ENCODE results near the gene CLASP1.

Gene CLASP1

GRCh38 chr2:121536347-121536746 is 112.9 kb downstream of the CLASP1 start:
- no peak for DNase-seq

DNA sequence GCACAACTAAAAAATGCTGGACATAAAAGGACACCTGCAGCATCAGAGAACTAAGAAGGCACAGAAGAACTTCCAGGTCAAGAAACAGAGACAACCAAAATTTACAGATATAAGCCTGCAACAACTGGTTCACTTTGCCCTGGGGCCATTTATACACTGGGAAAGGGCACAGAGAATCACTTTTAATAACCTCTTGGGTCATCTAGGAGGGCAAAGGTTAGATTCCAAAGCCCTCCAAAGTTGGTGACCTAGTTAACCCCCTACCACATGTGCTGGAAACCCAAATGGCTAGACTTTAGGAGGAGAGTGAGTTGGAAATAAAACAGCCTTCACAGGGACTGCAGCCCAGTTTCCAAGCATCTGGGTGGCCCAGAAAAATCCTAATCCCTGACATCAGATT is 115.3 kb downstream of the CLASP1 start:
- DNase-seq = no peak

- no peak for DNase-seq
Observed at GRCh38 chr2:121532894-121533293, 116.4 kb downstream of the CLASP1 start.

DNA sequence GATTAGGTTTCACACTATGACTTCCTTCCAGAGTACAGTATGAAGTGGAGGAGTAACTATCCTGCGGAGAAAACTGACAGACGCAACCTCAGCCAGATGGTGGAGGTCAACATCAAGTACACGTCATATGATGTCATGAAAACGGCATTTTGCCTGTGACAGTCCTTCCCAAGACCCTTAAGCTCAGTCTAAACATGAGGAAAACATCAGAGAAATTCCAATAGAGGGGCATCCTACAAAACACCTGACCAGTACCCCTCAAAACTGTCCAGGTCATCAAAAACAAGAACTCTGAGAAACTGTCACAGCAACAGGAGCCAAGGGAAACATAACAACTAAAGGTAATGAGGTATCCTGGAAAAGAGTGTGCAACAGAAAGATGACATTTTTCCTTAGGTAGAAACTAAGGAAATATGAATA is 116.9 kb downstream of the CLASP1 start:
- DNase-seq = no peak

GRCh38 chr2:121530212-121530705 is 119.0 kb downstream of the CLASP1 start:
- DNase-seq = peak; percentile 70

GRCh38 chr2:121529439-121530211 is 119.6 kb downstream of the CLASP1 start:
- DNase-seq = peak; percentile 58

DNA sequence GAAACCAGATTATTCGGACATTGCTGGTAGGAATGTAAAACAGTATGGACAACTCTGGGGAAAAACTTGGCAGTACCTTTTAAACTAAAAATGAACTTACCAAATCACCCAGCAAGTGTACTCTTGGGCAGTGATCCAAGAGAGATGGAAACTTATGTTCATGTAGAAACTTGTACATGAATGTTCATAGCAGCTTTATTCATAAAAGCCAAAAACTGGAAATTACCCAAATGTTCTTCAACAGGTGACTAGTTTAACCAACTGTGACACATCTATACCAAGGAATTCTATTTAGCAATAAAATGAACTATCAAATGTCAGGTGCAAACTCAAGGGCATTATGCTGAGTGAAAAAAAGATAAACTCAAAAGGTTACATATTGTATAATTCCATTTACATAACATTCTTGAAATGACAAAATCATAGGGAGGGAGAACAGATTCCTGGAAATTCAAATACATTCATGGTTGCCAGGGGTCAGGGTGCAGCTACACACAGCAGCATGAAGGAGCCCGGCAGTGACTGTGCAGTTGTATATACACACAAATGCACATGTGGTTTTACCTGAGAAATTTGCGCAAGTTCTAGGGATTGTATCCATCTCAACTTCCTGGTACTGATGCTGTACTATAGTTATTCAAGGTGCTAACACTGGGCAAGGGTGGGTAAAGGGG is 122.1 kb downstream of the CLASP1 start:
- DNase-seq = no peak

DNA sequence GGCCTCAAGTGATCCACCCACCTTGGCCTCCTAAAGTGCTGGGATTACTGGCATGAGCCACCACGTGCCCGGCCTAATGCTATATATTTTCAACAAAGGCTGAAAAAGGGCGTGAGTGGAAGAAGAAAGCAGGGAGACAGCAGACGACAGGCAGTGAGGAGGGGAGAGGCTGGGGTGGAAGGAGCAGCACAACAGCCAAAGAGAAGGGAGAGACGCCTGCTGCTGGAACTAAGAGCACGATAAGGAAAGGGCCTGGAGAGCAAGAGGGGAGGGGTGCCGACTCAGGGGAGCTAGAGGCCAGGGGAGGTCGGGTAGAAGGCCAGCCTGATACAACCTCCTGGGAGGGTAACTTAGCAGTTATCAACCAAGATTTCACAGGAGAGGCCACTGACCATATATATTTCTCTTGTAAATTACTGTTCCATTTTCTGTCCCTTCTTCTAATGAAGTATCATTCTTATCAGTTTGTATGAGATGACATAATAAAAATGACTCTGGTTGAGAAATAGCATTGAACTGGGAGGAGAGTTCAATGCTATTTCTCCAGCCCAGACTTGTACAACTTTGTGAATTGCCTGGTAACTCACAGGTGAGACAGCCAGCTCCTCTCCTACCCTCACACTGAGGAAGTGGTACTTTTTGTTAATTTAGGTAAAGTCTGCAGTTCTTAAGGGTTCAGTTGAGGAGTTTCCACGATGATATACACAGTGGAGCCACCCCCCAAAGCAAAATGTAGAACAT is 124.4 kb downstream of the CLASP1 start:
- DNase-seq = no peak

DNA sequence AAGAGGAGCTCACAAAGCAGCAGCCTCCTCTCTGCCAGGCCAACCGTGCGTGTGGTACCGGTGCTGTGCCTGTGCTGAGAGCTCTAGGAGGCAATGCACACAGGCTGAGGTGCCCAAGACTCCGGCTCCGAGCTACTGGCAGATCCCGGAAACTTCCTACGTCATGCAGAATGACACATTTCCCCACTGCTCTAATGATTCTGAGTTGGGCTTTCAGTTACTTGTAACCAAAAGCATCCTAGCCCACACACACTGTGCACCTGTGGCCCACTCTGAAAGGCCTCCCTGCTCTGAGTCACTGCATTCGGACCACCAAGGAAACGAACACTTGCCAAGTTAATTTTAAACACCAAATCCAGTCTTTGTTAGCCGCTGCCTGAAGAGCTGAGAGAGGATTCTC is 127.9 kb downstream of the CLASP1 start:
- DNase-seq = no peak

DNA sequence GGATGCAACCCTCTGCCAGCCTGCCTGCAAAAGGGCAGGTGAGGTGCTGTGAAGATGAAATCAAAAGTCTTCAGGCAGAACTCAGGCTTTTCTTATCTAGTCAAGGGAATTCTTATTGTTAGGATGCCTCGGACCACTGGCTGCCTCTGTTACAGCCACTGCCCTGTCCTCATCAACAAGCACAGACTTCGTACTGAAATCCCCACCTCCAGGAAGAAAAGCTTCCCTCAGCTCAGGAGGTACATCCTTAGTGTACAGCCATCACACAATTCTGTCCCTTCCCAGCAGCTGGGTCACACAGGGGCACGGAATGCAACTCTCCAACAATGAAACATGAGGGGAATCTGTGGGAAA is 128.6 kb downstream of the CLASP1 start:
- DNase-seq = no peak

- no peak for DNase-seq
Observed at GRCh38 chr2:121519732-121520640, 129.3 kb downstream of the CLASP1 start.

- no peak for DNase-seq
Observed at GRCh38 chr2:121519153-121519552, 130.1 kb downstream of the CLASP1 start.

- DNase-seq = no peak
Observed at GRCh38 chr2:121513597-121514333, 135.5 kb downstream of the CLASP1 start.

DNA sequence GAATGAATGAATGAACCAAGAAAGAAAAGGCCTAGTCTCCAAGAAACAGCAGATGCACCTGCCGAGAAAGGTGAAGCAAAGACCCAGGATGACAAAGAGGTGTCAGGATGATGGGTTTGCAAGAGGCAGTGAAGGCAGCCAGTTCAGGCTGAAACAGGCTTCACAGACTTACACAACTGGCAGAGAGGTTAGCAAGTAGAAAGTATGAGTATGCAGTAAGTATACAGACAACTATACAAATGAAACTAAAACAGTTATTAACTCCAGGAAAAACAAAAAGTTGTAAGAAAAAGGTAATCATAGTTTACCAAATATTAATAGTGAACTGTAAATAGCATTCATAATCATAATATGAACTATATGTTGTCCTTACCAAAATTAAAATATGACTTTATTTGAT is 138.4 kb downstream of the CLASP1 start:
- no peak for DNase-seq

DNA sequence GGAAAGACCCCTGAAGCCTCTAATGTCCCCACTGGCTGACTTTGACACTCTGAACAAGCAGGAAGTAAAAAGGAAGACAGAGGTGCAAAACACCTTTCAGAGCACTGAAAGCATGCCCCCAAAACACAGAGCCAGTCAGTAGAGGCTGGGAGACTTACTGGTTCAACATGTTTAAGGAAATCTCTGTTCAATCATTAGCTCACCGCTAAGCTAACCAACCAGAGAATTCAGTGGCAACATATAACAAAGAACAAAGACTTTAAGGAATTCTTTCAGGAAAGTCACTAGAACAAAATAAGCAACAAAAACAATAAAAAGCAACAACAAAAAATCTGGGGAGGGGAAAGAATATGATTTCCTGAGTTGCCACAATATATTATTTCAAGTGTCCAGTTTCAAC is 142.6 kb downstream of the CLASP1 start:
- no peak for DNase-seq

- DNase-seq = no peak
Observed at GRCh38 chr2:121505986-121506586, 143.2 kb downstream of the CLASP1 start.

DNA sequence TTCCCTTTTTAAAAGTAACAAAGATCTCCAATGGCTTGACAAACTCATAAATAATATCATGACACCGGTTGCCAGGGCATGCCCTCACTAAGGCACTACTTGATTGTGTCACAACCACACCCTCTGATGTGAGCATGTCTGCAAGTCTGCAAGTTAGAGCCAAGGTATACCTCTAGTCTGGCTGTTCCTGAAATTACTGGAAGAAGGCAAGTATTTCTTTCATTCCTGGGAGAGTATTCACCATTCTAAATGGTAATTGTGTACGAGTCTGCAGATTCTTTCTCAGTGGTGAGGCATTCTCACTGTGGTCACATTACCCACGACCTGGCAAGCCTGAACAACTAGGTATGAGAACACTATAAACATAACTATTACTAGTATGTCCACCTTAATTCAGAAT is 144.3 kb downstream of the CLASP1 start:
- DNase-seq = no peak

DNA sequence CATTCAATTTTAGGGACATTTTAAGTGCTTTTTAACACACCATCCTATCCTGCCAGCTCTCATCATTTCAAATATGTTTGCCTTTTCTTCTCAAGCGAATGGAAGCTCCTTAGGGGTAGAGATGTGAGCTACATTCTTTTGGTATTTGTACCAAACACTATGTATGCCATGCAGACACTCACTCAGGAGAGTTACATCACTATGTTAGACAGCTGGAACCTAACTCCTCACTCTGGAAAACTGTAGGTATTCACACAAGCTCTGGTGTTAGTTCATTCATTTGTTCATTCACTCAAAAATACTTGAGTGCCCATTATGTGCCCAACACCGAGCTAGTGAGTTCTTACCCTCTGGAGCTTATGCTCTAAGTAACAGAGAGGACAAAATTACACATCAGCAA is 144.9 kb downstream of the CLASP1 start:
- no peak for DNase-seq

- no peak for DNase-seq
Observed at GRCh38 chr2:121502781-121503180, 146.5 kb downstream of the CLASP1 start.

DNA sequence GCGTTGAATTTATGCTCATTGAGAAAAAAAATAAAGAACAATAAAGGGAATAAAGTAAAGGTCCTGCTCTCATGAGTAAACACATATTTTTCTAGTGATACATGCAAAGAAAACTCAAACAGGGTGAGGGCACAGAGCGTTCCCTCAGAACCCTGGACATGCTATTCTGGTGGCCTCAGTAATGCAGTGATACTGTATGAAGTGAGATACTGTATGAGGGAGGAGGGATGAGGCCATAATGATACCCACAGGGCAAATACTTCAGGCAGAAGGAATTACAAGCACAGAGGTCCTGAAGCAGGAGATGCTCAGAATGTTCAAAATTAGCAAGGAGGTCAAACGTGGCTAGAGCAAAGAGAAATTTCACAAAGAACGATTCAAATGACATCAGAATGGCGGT is 147.0 kb downstream of the CLASP1 start:
- DNase-seq = no peak

GRCh38 chr2:121501554-121501953 is 147.7 kb downstream of the CLASP1 start:
- DNase-seq = no peak

- DNase-seq = no peak
Observed at GRCh38 chr2:121501031-121501430, 148.2 kb downstream of the CLASP1 start.
